HG02884 (cell line): ENCODE measurements around the gene GPC3.
A peak's percentile ranks its signal among the peaks of the same experiment; 100 is the strongest.
"Not testable (repeated sequence)": the region's sequence is repeated elsewhere in the genome, so short reads cannot be mapped to it uniquely, and the experiment has no call there.

Experiments used
- ATAC-seq: cut with Tn5 transposase; IDR thresholded peaks from one replicate; pipeline ENCODE4 v1.9.1; 2021; ENCODE audit warnings: mild to moderate bottlenecking, moderate library complexity; ENCODE audit not compliant: unreplicated experiment

The GPC3 gene

GRCh38 chrX:133627673-133628072 is 357.7 kb downstream of the GPC3 start:
- ATAC-seq, result no peak

GRCh38 chrX:133621384-133621783 is 364.0 kb downstream of the GPC3 start:
- ATAC-seq, result not testable (repeated sequence)

- no peak for ATAC-seq
Measured at GRCh38 chrX:133611676-133612075, 373.7 kb downstream of the GPC3 start.

- no peak for ATAC-seq
Measured at GRCh38 chrX:133610056-133610455, 375.3 kb downstream of the GPC3 start.

- ATAC-seq, result no peak
Measured at GRCh38 chrX:133609166-133609565, 376.2 kb downstream of the GPC3 start.

GRCh38 chrX:133608406-133608805 is 377.0 kb downstream of the GPC3 start:
- no peak for ATAC-seq

- ATAC-seq, result no peak
Measured at GRCh38 chrX:133607419-133608348, 377.7 kb downstream of the GPC3 start.

GRCh38 chrX:133606990-133607389 is 378.4 kb downstream of the GPC3 start:
- ATAC-seq, result no peak

- ATAC-seq, result no peak
Measured at GRCh38 chrX:133604801-133605200, 380.6 kb downstream of the GPC3 start.

GRCh38 chrX:133602881-133603280 is 382.5 kb downstream of the GPC3 start:
- no peak for ATAC-seq

- ATAC-seq, result no peak
Measured at GRCh38 chrX:133601116-133601515, 384.3 kb downstream of the GPC3 start.

GRCh38 chrX:133600536-133600935 is 384.9 kb downstream of the GPC3 start:
- no peak for ATAC-seq

- ATAC-seq, result peak; percentile 55
Measured at GRCh38 chrX:133598601-133599335, 386.6 kb downstream of the GPC3 start.

- ATAC-seq, result no peak
Measured at GRCh38 chrX:133594156-133594555, 391.2 kb downstream of the GPC3 start.

GRCh38 chrX:133593531-133593930 is 391.9 kb downstream of the GPC3 start:
- ATAC-seq, result no peak

GRCh38 chrX:133590703-133591505 is 394.5 kb downstream of the GPC3 start:
- no peak for ATAC-seq

GRCh38 chrX:133588827-133589226 is 396.6 kb downstream of the GPC3 start:
- no peak for ATAC-seq

GRCh38 chrX:133587818-133588217 is 397.6 kb downstream of the GPC3 start:
- no peak for ATAC-seq

GRCh38 chrX:133587071-133587470 is 398.3 kb downstream of the GPC3 start:
- ATAC-seq, result no peak

- ATAC-seq, result no peak
Measured at GRCh38 chrX:133586443-133586842, 399.0 kb downstream of the GPC3 start.

- ATAC-seq, result no peak
Measured at GRCh38 chrX:133583825-133584224, 401.6 kb downstream of the GPC3 start.
